MM.1S (cell line): ENCODE measurements around the gene TLX3.

Experiments
- DNase-seq: peaks from one replicate; pipeline ENCODE4 v3.0.0-alpha.2; 2015
- H2AFZ ChIP-seq: fragments of 300-600 bp; sonication (generic); 2 replicates; pipeline ENCODE4 v1.6.0; 2016; ENCODE audit warnings: antibody characterized with exemption, low read length
- H3F3A ChIP-seq: fragments of 300-600 bp; sonication (generic); 2 replicates; pipeline ENCODE4 v1.6.1; 2016; ENCODE audit warnings: mild to moderate bottlenecking, antibody characterized with exemption, low read length, moderate library complexity, mixed read lengths; ENCODE audit not compliant: insufficient read depth
- H3K27ac ChIP-seq: fragments of 300-600 bp; sonication (generic); 2 replicates; pipeline ENCODE4 v1.5.1; 2016; ENCODE audit warnings: mild to moderate bottlenecking, low read length
- H3K27me3 ChIP-seq: fragments of 300-600 bp; sonication (generic); replicated peaks from 2 replicates; pipeline ENCODE4 v1.6.0; 2016; ENCODE audit warnings: low read length; ENCODE audit not compliant: insufficient read depth
- H3K36me3 ChIP-seq: fragments of 300-600 bp; sonication (generic); replicated peaks from 2 replicates; pipeline ENCODE4 v1.6.1; 2016; ENCODE audit warnings: mild to moderate bottlenecking, low read length, mixed read lengths; ENCODE audit not compliant: insufficient read depth
- H3K4me1 ChIP-seq: fragments of 300-600 bp; sonication (generic); 2 replicates; pipeline ENCODE4 v1.6.1; 2016; ENCODE audit warnings: low read length, mixed read lengths
- H3K4me2 ChIP-seq: fragments of 300-600 bp; sonication (generic); 2 replicates; pipeline ENCODE4 v1.6.0; 2016; ENCODE audit warnings: low read depth, low read length
- H3K4me3 ChIP-seq: fragments of 300-600 bp; sonication (generic); 2 replicates; pipeline ENCODE4 v1.5.1; 2016; ENCODE audit warnings: low read length, mixed read lengths
- H3K79me2 ChIP-seq: fragments of 300-600 bp; sonication (generic); 2 replicates; pipeline ENCODE4 v1.6.1; 2016; ENCODE audit warnings: mixed run types, low read length, mixed read lengths
- H3K9ac ChIP-seq: fragments of 300-600 bp; sonication (generic); 2 replicates; pipeline ENCODE4 v1.6.1; 2016; ENCODE audit warnings: low read length, mixed read lengths
- H3K9me2 ChIP-seq: fragments of 300-600 bp; sonication (generic); replicated peaks from 2 replicates; pipeline ENCODE4 v1.6.1; 2016; ENCODE audit warnings: mild to moderate bottlenecking, low read length, mixed read lengths; ENCODE audit not compliant: insufficient read depth
- H3K9me3 ChIP-seq: fragments of 300-600 bp; sonication (generic); replicated peaks from 2 replicates; pipeline ENCODE4 v1.6.1; 2016; ENCODE audit warnings: mild to moderate bottlenecking, low read length, mixed read lengths; ENCODE audit not compliant: insufficient read depth
- H4K20me1 ChIP-seq: fragments of 300-600 bp; sonication (generic); 2 replicates; pipeline ENCODE4 v1.6.1; 2016; ENCODE audit warnings: mild to moderate bottlenecking, low read length, moderate library complexity, mixed read lengths; ENCODE audit not compliant: insufficient read depth
- CTCF ChIP-seq: fragments of 300-600 bp; sonication (generic); IDR thresholded peaks from 2 replicates; pipeline ENCODE4 v1.5.1; 2016; ENCODE audit warnings: antibody characterized with exemption, low read length, mixed read lengths
- EZH2 ChIP-seq: fragments of 300-600 bp; sonication (generic); optimal IDR thresholded peaks from 2 replicates; pipeline ENCODE3; 2017; ENCODE audit warnings: low read depth, mild to moderate bottlenecking, antibody characterized with exemption, low read length, mixed read lengths
- EZH2phosphoT487 ChIP-seq: fragments of 300-600 bp; sonication (generic); IDR thresholded peaks from 2 replicates; pipeline ENCODE4 v1.6.1; 2018; ENCODE audit warnings: antibody characterized with exemption, low read length

TLX3 gene

GRCh38 chr5:171308453-171309275 lies at the start of gene TLX3:
Gene TLX3, plus strand, starts transcription at chr5:171309248. Its CDS starts 118 bp downstream, at chr5:171309366.
- H2AFZ ChIP-seq, result no peak within 1 kb of the TSS
- no peaks in the 10 kb centered on the region for H3K9me2 ChIP-seq
- H3K79me2 ChIP-seq, result no peaks in the 10 kb centered on the region
- no peak within 1 kb of the TSS for H3K4me2 ChIP-seq
- no peaks in the 10 kb centered on the region for H3F3A ChIP-seq
- no peaks in the 10 kb centered on the region for H3K36me3 ChIP-seq
- TF ChIP-seq CTCF (no peak), EZH2phosphoT487 (no peak), EZH2 (no peak)
- no peaks in the 10 kb centered on the region for H4K20me1 ChIP-seq
- H3K9me3 ChIP-seq, result no peaks in the 10 kb centered on the region
- H3K27ac ChIP-seq, result no peak within 1 kb of the TSS
- H3K27me3 ChIP-seq, result peaks cover 13% of the 10 kb centered on the region; the same call in 1 of the 2 replicates
- DNase-seq, result no peak
- no peak within 1 kb of the TSS for H3K9ac ChIP-seq
- no peak within 1 kb of the TSS for H3K4me3 ChIP-seq
- no peaks in the 10 kb centered on the region for H3K4me1 ChIP-seq

GRCh38 chr5:171261361-171261760 lies 47.7 kb upstream of the TLX3 start:
- no peak overlapping the region for H3K27ac ChIP-seq
- H3K27me3 ChIP-seq, result no peaks in the 10 kb centered on the region
- no peak overlapping the region for H3K4me3 ChIP-seq
- no peaks in the 10 kb centered on the region for H3K9me3 ChIP-seq
- H3F3A ChIP-seq, result no peaks in the 10 kb centered on the region
- H2AFZ ChIP-seq, result no peak overlapping the region
- no peaks in the 10 kb centered on the region for H3K4me1 ChIP-seq
- no peaks in the 10 kb centered on the region for H3K79me2 ChIP-seq
- TF ChIP-seq CTCF (no peak), EZH2phosphoT487 (no peak), EZH2 (no peak)
- no peaks in the 10 kb centered on the region for H3K9me2 ChIP-seq
- no peak for DNase-seq
- H3K36me3 ChIP-seq, result no peaks in the 10 kb centered on the region
- H4K20me1 ChIP-seq, result no peaks in the 10 kb centered on the region
- H3K4me2 ChIP-seq, result no peak overlapping the region
- no peak overlapping the region for H3K9ac ChIP-seq

GRCh38 chr5:171261904-171262303 lies 47.1 kb upstream of the TLX3 start:
- Histone ChIP-seq H3K36me3 (no peaks in the 10 kb centered on the region), H3K27me3 (no peaks in the 10 kb centered on the region), H4K20me1 (no peaks in the 10 kb centered on the region), H3K4me2 (no peak overlapping the region), H2AFZ (no peak overlapping the region), H3K9me3 (no peaks in the 10 kb centered on the region), H3F3A (no peaks in the 10 kb centered on the region), H3K27ac (no peak overlapping the region), H3K4me3 (no peak overlapping the region), H3K9me2 (no peaks in the 10 kb centered on the region), H3K79me2 (no peaks in the 10 kb centered on the region), H3K9ac (no peak overlapping the region), H3K4me1 (no peaks in the 10 kb centered on the region)
- no peak for DNase-seq
- TF ChIP-seq EZH2phosphoT487, result no peak
- no peak for TF ChIP-seq EZH2
- TF ChIP-seq CTCF, result no peak
